ENCODE measurements around the gene CYBC1.
"Not testable (repeated sequence)": the region's sequence is repeated elsewhere in the genome, so short reads cannot be mapped to it uniquely, and the experiment has no call there.

The CYBC1 gene

GRCh38 chr17:82459936-82460335, 9.4 kb upstream of the CYBC1 start:
- not testable (repeated sequence) for H3K27ac Mint-ChIP-seq, ATAC-seq, H3K27me3 Mint-ChIP-seq, H3K4me3 Mint-ChIP-seq, DNase-seq, H3K9me3 Mint-ChIP-seq
- H3K4me1 Mint-ChIP-seq, result peaks cover 64% of the 10 kb centered on the region

- DNase-seq, result peak in 1 of 2 donors; percentile 54
- Mint-ChIP-seq H3K4me3 (peak overlapping the region; percentile 97 to 98), H3K9me3 (no peaks in the 10 kb centered on the region), H3K27ac (peak overlapping the region in 1 of 2 donors; percentile 86), H3K4me1 (peaks cover 54% of the 10 kb centered on the region), H3K27me3 (no peaks in the 10 kb centered on the region)
- no peak for ATAC-seq
These were observed 8.4 kb upstream of the CYBC1 start for GRCh38 chr17:82458885-82459424.

- H3K9me3 Mint-ChIP-seq, result no peaks in the 10 kb centered on the region
- peak; percentile 96 to 97 for DNase-seq
- peak; percentile 99 for ATAC-seq
- H3K27ac Mint-ChIP-seq, result peak within 1 kb of the TSS; percentile 96 to 99
- H3K4me3 Mint-ChIP-seq, result peak within 1 kb of the TSS; percentile 97 to 98
- peaks cover 48% of the 10 kb centered on the region for H3K4me1 Mint-ChIP-seq
- no peaks in the 10 kb centered on the region for H3K27me3 Mint-ChIP-seq
These were observed 7.8 kb upstream of the CYBC1 start, which contains the start of gene NARF for GRCh38 chr17:82458179-82458884. Gene NARF (plus strand): TSS chr17:82458741. CDS start chr17:82458804, 63 bp downstream.

- H3K4me1 Mint-ChIP-seq, result peaks cover 46% of the 10 kb centered on the region
- ATAC-seq (no peak), DNase-seq (no peak)
- peak overlapping the region; percentile 97 to 98 for H3K4me3 Mint-ChIP-seq
- H3K9me3 Mint-ChIP-seq, result no peaks in the 10 kb centered on the region
- no peaks in the 10 kb centered on the region for H3K27me3 Mint-ChIP-seq
- H3K27ac Mint-ChIP-seq, result peak overlapping the region; percentile 96 to 99
These were observed 7.3 kb upstream of the CYBC1 start for GRCh38 chr17:82457929-82458178.

GRCh38 chr17:82457073-82457928, 6.7 kb upstream of the CYBC1 start:
- no peaks in the 10 kb centered on the region for H3K9me3 Mint-ChIP-seq
- no peak for DNase-seq
- peak overlapping the region; percentile 97 to 98 for H3K4me3 Mint-ChIP-seq
- no peaks in the 10 kb centered on the region for H3K27me3 Mint-ChIP-seq
- peak overlapping the region; percentile 96 to 99 for H3K27ac Mint-ChIP-seq
- peaks cover 45% of the 10 kb centered on the region for H3K4me1 Mint-ChIP-seq
- ATAC-seq, result no peak

- not testable (repeated sequence) for H3K27ac Mint-ChIP-seq, ATAC-seq, H3K9me3 Mint-ChIP-seq, H3K4me3 Mint-ChIP-seq, H3K27me3 Mint-ChIP-seq, DNase-seq
- peaks cover 47% of the 10 kb centered on the region for H3K4me1 Mint-ChIP-seq
These were observed 3.2 kb upstream of the CYBC1 start for GRCh38 chr17:82453706-82454105.

- not testable (repeated sequence) for H3K27ac Mint-ChIP-seq, DNase-seq, ATAC-seq, H3K4me3 Mint-ChIP-seq, H3K27me3 Mint-ChIP-seq, H3K9me3 Mint-ChIP-seq
- H3K4me1 Mint-ChIP-seq, result peaks cover 47% of the 10 kb centered on the region
These were observed 2.6 kb upstream of the CYBC1 start for GRCh38 chr17:82453151-82453550.

- Mint-ChIP-seq H3K27ac (peak overlapping the region in 1 of 2 donors; percentile 91), H3K27me3 (no peaks in the 10 kb centered on the region), H3K4me3 (peak overlapping the region in 1 of 2 donors; percentile 95), H3K9me3 (no peaks in the 10 kb centered on the region), H3K4me1 (peaks cover 47% of the 10 kb centered on the region)
- DNase-seq, result no peak
- ATAC-seq, result no peak
These were observed 1.6 kb upstream of the CYBC1 start for GRCh38 chr17:82452162-82452561.

- Mint-ChIP-seq H3K27ac (peak overlapping the region; percentile 96 to 99), H3K9me3 (no peaks in the 10 kb centered on the region), H3K4me1 (peaks cover 49% of the 10 kb centered on the region), H3K27me3 (no peaks in the 10 kb centered on the region), H3K4me3 (peak overlapping the region; percentile 94 to 95)
- ATAC-seq (peak; percentile 52), DNase-seq (peak; percentile 34 to 77)
These were observed 632 bp downstream of the CYBC1 start for GRCh38 chr17:82449883-82450356.

GRCh38 chr17:82449131-82449882, 1.2 kb downstream of the CYBC1 start:
- ATAC-seq (peak; percentile 79), DNase-seq (peak; percentile 49 to 87)
- H3K9me3 Mint-ChIP-seq, result no peaks in the 10 kb centered on the region
- peaks cover 49% of the 10 kb centered on the region for H3K4me1 Mint-ChIP-seq
- peak overlapping the region; percentile 94 to 95 for H3K4me3 Mint-ChIP-seq
- H3K27ac Mint-ChIP-seq, result peak overlapping the region; percentile 96 to 99
- H3K27me3 Mint-ChIP-seq, result no peaks in the 10 kb centered on the region

- ATAC-seq, result no peak
- H3K9me3 Mint-ChIP-seq, result no peaks in the 10 kb centered on the region
- H3K27ac Mint-ChIP-seq, result peak overlapping the region in 1 of 2 donors; percentile 93
- no peak for DNase-seq
- no peaks in the 10 kb centered on the region for H3K27me3 Mint-ChIP-seq
- H3K4me1 Mint-ChIP-seq, result peaks cover 55% of the 10 kb centered on the region
- H3K4me3 Mint-ChIP-seq, result peak overlapping the region; percentile 49 to 61
These were observed 2.7 kb downstream of the CYBC1 start for GRCh38 chr17:82447876-82448275.

GRCh38 chr17:82446649-82447048, 3.9 kb downstream of the CYBC1 start:
- peaks cover 51% of the 10 kb centered on the region for H3K4me1 Mint-ChIP-seq
- DNase-seq, result no peak
- no peaks in the 10 kb centered on the region for H3K27me3 Mint-ChIP-seq
- peak overlapping the region in 1 of 2 donors; percentile 24 for H3K4me3 Mint-ChIP-seq
- peak overlapping the region in 1 of 2 donors; percentile 90 for H3K27ac Mint-ChIP-seq
- ATAC-seq, result no peak
- no peaks in the 10 kb centered on the region for H3K9me3 Mint-ChIP-seq

GRCh38 chr17:82446124-82446523, 4.4 kb downstream of the CYBC1 start:
- H3K27me3 Mint-ChIP-seq, result no peaks in the 10 kb centered on the region
- peaks cover 45% of the 10 kb centered on the region for H3K4me1 Mint-ChIP-seq
- ATAC-seq (no peak), DNase-seq (no peak)
- no peak overlapping the region for H3K4me3 Mint-ChIP-seq
- peak overlapping the region; percentile 52 to 88 for H3K27ac Mint-ChIP-seq
- H3K9me3 Mint-ChIP-seq, result no peaks in the 10 kb centered on the region

GRCh38 chr17:82445542-82445941, 5.0 kb downstream of the CYBC1 start:
- DNase-seq, result no peak
- Mint-ChIP-seq H3K9me3 (no peaks in the 10 kb centered on the region), H3K27ac (peak overlapping the region in 1 of 2 donors; percentile 88), H3K4me3 (no peak overlapping the region), H3K4me1 (peaks cover 46% of the 10 kb centered on the region), H3K27me3 (no peaks in the 10 kb centered on the region)
- ATAC-seq, result no peak

GRCh38 chr17:82444941-82445521, 5.5 kb downstream of the CYBC1 start:
- no peak overlapping the region for H3K4me3 Mint-ChIP-seq
- no peak for DNase-seq
- peaks cover 49% of the 10 kb centered on the region for H3K4me1 Mint-ChIP-seq
- no peaks in the 10 kb centered on the region for H3K27me3 Mint-ChIP-seq
- H3K9me3 Mint-ChIP-seq, result no peaks in the 10 kb centered on the region
- H3K27ac Mint-ChIP-seq, result no peak overlapping the region
- no peak for ATAC-seq

Data from stimulated activated naive CD8-positive, alpha-beta T cell treated with anti-CD3 and anti-CD28 coated beads, Interleukin-15, amount 100 ng/mL, for 72 hours (primary cell).